T-helper 2 cell treated with Interferon-gamma antibody and Interleukin-4, amounts not matched to agents 5 μg/mL and 100 μg/mL, for 36 hours (primary cell): ENCODE measurements around the gene CASR.

Experiments
- DNase-seq: peaks from one replicate; pipeline ENCODE4 v3.0.0; 2021; ENCODE audit warnings: low spot score
- H3K27ac Mint-ChIP-seq: one replicate; pipeline ENCODE4 v1.8.0; 2021; ENCODE audit warnings: mild to moderate bottlenecking, mixed read lengths
- H3K27me3 Mint-ChIP-seq: one replicate; pipeline ENCODE4 v1.8.0; 2021; ENCODE audit warnings: low read depth, mixed read lengths
- H3K36me3 Mint-ChIP-seq: one replicate; pipeline ENCODE4 v1.8.0; 2021; ENCODE audit warnings: low read depth, mixed read lengths
- H3K4me1 Mint-ChIP-seq: one replicate; pipeline ENCODE4 v1.8.0; 2021; ENCODE audit warnings: low read depth, mixed read lengths
- H3K4me3 Mint-ChIP-seq: one replicate; pipeline ENCODE4 v1.8.0; 2022; ENCODE audit warnings: mild to moderate bottlenecking, moderate library complexity, mixed read lengths
- H3K9me3 Mint-ChIP-seq: one replicate; pipeline ENCODE4 v1.8.0; 2021; ENCODE audit warnings: mixed read lengths

CASR gene

DNA sequence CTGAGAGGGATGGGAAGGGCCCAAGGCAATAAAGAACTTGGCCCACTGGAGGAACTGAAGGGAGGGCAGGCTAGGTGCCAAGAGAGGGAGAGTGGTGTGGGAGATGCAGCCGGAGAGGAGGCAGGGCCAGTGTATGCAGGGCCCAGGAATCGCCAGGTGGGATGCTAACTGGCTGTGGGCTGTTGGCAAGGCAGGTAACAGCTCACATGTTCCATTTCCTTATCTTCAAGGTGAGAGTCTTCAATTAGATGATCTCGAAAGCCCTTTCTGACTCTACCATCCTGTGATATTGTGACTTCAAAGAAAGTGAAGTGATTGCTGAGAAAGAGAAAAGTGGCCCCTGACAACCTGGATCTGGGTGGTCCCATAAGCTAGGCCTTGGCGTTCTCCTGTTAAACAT is 49.0 kb downstream of the CASR start:
- H3K27ac Mint-ChIP-seq, result peak overlapping the region; percentile 77
- no peaks in the 10 kb centered on the region for H3K36me3 Mint-ChIP-seq
- H3K4me3 Mint-ChIP-seq, result peak overlapping the region; percentile 7
- no peaks in the 10 kb centered on the region for H3K9me3 Mint-ChIP-seq
- H3K27me3 Mint-ChIP-seq, result peaks cover 3% of the 10 kb centered on the region
- DNase-seq, result no peak
- H3K4me1 Mint-ChIP-seq, result peaks cover 18% of the 10 kb centered on the region

DNA sequence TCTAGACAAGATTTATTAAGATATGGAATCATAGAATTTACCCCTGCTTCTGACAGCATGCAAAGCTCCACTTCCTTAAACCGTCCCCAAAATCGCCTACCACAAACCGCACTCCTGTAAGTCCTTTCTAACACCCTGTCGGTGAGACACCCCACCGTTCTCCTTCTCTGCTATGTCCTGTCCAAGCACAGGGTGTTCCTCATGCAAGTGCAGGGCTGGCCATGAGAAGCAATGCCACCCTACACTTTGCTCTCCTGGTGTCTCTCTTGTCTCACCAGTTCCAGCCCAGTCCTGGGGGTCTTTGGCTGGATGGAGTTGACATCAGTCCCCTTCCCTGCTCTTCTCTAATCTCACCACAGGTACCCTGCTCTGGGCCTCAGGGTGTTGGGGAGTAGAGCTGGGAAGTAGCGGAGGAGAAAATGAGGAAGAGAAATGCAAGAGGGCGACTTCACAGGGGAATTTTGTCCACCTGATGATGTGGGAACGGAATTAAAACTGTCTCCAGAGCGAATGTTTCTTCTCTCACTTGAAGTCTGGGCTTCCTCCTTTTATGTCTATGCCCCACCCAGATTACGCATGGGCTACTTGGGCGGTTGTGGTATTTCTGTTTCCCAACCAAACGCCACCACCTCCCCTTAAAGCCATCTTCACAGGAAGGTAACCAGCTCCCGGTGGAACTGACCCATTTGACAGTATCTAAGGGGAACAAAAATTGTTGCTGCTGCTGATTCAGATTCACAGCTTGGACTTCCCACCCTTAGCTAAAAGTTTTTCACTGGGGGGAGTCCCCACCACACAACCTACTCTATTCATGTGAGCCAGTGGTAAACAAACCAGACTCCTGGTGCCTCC is 49.9 kb downstream of the CASR start:
- peak overlapping the region; percentile 77 for H3K27ac Mint-ChIP-seq
- H3K9me3 Mint-ChIP-seq, result no peaks in the 10 kb centered on the region
- no peak for DNase-seq
- H3K36me3 Mint-ChIP-seq, result no peaks in the 10 kb centered on the region
- H3K4me3 Mint-ChIP-seq, result peak overlapping the region; percentile 72
- peaks cover 18% of the 10 kb centered on the region for H3K4me1 Mint-ChIP-seq
- peaks cover 3% of the 10 kb centered on the region for H3K27me3 Mint-ChIP-seq

DNA sequence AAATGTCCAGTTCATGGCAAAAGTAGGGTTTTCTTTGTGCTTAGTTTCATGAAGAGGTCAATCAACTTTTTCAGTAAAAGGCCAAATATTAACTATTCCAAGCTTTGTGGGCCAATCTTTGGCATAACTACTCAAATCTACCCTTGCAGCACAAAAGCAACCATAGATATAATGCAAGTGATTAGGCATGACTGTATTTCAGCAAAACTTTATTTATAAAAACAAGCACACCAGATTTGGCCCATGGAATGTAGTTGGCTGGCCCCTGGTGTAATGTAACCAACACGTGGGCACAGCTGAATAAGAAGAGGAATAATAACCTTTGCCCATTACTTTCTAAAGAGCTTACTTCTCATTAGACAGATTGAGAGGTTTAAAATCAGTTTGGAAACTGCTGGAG is 50.6 kb downstream of the CASR start:
- DNase-seq, result no peak
- Mint-ChIP-seq H3K4me3 (no peak overlapping the region), H3K9me3 (no peaks in the 10 kb centered on the region), H3K4me1 (peaks cover 18% of the 10 kb centered on the region), H3K27me3 (peaks cover 4% of the 10 kb centered on the region), H3K27ac (no peak overlapping the region), H3K36me3 (no peaks in the 10 kb centered on the region)

DNA sequence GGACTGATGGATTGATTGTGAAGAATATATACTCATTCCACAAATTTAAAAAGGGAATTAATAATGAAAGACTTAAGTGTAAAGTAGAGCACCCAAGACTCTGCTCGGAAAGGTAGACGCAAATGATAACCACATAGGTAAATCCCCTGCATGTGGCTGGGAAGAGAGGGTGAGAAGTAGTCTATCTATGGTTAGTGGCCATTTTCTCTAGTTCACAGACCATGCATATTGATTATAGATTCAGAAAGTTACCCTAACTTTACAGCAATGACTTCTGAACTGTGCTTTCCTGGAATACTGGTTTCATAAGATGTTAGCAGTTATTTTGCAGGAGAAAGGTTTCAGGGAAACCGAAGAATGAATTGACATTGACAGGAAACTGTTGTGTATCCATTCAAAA is 51.7 kb downstream of the CASR start:
- DNase-seq, result no peak
- Mint-ChIP-seq H3K4me1 (peaks cover 18% of the 10 kb centered on the region), H3K9me3 (no peaks in the 10 kb centered on the region), H3K4me3 (no peak overlapping the region), H3K27me3 (peaks cover 9% of the 10 kb centered on the region), H3K27ac (no peak overlapping the region), H3K36me3 (no peaks in the 10 kb centered on the region)

DNA sequence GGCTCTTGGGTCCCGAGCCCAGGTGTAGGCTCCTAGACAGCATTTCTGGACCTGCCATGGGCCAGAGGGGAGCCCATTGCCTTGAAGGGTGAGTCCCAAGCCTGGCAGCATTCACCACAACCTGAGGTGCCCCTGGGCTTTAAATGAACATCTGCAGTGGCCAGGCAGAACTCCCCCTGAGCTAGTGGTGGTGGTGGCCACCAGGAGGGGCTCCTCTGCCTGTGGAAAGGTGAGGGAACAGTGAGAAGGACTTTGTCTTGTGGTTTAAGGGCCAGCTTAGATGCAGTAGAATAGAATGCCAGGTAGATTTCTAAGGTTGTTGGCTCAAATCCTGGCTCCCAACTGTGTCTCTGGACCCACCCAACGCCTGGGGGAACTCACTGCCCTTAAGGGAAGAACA is 55.6 kb downstream of the CASR start:
- H3K4me3 Mint-ChIP-seq, result no peak overlapping the region
- peaks cover 42% of the 10 kb centered on the region for H3K27me3 Mint-ChIP-seq
- H3K4me1 Mint-ChIP-seq, result no peaks in the 10 kb centered on the region
- DNase-seq, result no peak
- no peaks in the 10 kb centered on the region for H3K36me3 Mint-ChIP-seq
- no peaks in the 10 kb centered on the region for H3K9me3 Mint-ChIP-seq
- H3K27ac Mint-ChIP-seq, result no peak overlapping the region

DNA sequence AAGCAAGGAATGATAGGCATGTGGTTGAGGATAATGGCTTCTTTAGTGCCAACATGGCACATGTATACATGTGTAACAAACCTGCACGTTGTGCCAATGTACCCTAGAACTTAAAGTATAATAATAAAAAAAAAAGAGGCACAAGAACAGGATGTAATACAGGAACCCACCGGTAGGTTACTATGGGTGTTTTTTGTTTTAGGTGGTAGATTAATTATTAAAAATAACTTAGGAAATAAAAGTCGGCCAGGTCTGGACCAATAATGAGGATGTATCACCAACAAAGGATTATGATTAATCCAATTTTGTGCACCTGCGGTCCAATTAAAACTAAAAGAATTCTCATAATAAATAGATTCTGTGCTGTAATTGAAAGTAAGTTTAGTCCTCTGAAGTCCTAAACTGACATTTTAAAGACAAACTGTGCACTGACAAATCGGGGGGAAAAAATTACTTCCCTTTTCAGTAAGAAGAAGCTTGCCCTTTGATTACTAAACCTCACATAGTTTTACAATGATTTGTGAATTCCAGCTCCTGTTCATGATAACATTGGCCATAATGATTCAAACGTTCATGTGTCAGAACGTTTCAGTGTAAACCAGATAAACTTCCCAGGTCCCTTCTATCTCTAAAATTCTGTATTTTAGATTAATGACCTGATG is 62.2 kb downstream of the CASR start:
- Mint-ChIP-seq H3K4me3 (peak overlapping the region; percentile 77), H3K36me3 (no peaks in the 10 kb centered on the region), H3K27me3 (peaks cover 36% of the 10 kb centered on the region), H3K4me1 (peaks cover 21% of the 10 kb centered on the region), H3K9me3 (no peaks in the 10 kb centered on the region), H3K27ac (peak overlapping the region; percentile 34)
- no peak for DNase-seq

DNA sequence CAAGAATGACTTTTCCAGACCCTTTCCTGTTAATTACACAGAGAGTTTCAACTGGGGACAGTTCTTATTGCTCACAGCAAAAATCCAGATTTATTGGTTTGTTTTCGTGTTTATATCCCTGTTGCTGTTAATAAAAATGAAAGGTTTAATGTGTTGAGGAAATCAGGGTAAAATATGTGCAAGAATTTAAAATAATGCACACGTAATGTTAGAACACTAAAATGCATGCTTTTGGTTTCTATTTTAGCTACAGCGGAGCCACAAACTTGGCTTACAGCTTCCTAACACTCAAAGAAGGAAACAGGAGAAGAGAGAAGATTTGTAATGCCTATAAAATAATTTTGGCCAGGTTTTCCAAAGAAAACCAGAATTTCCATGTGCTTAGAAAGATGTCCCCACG is 62.7 kb downstream of the CASR start:
- H3K4me3 Mint-ChIP-seq, result peak overlapping the region; percentile 77
- peak overlapping the region; percentile 34 for H3K27ac Mint-ChIP-seq
- no peak for DNase-seq
- H3K36me3 Mint-ChIP-seq, result no peaks in the 10 kb centered on the region
- H3K9me3 Mint-ChIP-seq, result no peaks in the 10 kb centered on the region
- H3K27me3 Mint-ChIP-seq, result peaks cover 34% of the 10 kb centered on the region
- peaks cover 21% of the 10 kb centered on the region for H3K4me1 Mint-ChIP-seq

DNA sequence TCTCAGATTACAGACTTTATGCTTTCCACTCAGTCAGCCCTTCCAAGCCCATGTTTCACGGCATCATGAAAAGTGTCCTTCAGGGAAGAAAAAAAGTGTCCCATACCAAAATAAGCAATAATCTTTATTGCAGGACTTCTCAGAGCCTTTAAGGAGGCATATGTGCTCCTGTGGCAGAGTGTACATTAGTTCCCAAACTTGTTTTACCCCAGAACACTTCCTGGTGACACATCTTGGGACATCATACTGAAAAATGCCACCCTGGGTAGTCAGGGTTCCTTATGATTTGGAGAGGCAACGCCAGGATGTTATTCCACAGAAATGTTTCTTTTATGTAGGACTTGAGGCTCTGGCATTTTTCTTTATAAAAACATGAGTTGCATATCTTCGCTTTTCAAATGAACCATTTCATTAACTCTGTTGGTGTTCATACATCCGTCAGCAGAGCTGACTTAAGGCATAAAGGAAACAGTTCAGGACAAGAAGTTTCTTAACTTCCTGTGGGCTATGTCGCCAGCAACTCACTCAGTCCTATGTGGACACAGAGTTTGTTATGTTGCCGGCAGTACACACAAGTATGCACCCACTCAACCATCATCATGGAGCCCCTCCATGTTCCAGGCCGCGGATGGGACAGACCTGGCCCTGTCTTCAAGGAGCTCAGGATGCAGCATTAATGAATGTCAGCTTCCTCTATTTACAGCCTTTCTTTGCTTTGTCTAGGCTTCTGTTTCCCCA is 63.8 kb downstream of the CASR start:
- Mint-ChIP-seq H3K27me3 (peaks cover 24% of the 10 kb centered on the region), H3K4me1 (peaks cover 21% of the 10 kb centered on the region), H3K4me3 (no peak overlapping the region), H3K27ac (no peak overlapping the region), H3K36me3 (no peaks in the 10 kb centered on the region), H3K9me3 (no peaks in the 10 kb centered on the region)
- DNase-seq, result no peak

DNA sequence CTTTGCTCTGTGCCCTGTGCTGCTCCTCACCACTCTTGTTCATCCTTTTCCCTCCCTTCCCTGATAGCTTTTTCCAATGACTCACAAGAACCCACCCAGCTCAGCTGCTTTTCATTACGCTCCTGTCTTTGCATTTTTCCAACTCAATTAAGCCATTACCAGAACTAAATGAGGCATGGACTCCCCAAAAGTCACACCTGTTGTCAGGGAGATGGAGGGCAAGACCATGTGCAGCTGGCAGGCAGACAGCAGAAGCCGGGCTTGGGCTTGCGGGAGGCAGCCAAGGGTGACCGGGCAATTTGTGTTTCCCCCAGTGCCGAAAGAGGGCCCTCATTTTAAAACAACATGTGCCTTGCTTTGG is 64.3 kb downstream of the CASR start:
- Mint-ChIP-seq H3K27me3 (peaks cover 20% of the 10 kb centered on the region), H3K4me1 (peaks cover 21% of the 10 kb centered on the region), H3K27ac (no peak overlapping the region), H3K36me3 (no peaks in the 10 kb centered on the region), H3K9me3 (no peaks in the 10 kb centered on the region), H3K4me3 (no peak overlapping the region)
- DNase-seq, result no peak

DNA sequence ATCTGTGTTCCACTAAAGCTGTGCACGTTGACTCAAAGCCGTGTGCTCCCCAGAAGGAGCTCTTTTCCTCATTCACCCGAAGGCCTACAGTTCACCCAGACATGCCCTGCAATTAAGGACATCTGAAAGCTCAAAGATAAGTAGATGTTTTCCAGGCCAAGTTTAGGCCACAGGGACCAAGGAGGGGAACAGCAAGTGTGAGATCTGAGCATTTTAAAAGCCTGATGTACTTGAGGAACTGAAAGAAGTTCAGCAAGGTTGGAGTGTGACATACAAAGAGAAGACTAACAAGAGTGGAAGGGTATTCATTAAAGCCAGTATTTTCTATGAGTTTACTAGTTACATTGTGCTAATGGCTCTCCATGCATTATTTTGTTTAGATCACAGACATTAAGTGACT is 68.0 kb downstream of the CASR start:
- peaks cover 9% of the 10 kb centered on the region for H3K27me3 Mint-ChIP-seq
- DNase-seq, result no peak
- no peak overlapping the region for H3K4me3 Mint-ChIP-seq
- H3K4me1 Mint-ChIP-seq, result peaks cover 21% of the 10 kb centered on the region
- H3K9me3 Mint-ChIP-seq, result no peaks in the 10 kb centered on the region
- H3K27ac Mint-ChIP-seq, result no peak overlapping the region
- H3K36me3 Mint-ChIP-seq, result no peaks in the 10 kb centered on the region

DNA sequence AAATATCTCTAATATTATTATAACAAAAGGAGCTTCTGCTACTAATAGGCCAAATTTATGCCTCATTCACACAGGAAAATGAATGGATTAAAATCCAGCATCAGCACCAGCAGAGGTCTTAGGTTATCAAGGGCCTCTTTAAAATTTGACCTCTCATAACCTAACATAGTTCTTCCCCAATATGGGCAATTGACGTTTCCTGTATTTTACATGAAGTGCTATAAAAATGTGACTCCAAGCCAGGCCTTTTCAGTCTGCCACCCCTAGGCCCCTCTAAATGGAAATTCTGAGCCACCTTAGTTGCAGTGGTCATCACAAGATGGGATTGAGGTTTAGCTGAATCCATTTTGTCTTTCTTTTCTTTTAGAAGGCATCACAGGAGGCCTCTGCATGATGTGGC is 70.1 kb downstream of the CASR start:
- Mint-ChIP-seq H3K27me3 (peaks cover 9% of the 10 kb centered on the region), H3K4me1 (peaks cover 15% of the 10 kb centered on the region), H3K9me3 (no peaks in the 10 kb centered on the region), H3K27ac (no peak overlapping the region), H3K36me3 (no peaks in the 10 kb centered on the region), H3K4me3 (no peak overlapping the region)
- DNase-seq, result no peak

DNA sequence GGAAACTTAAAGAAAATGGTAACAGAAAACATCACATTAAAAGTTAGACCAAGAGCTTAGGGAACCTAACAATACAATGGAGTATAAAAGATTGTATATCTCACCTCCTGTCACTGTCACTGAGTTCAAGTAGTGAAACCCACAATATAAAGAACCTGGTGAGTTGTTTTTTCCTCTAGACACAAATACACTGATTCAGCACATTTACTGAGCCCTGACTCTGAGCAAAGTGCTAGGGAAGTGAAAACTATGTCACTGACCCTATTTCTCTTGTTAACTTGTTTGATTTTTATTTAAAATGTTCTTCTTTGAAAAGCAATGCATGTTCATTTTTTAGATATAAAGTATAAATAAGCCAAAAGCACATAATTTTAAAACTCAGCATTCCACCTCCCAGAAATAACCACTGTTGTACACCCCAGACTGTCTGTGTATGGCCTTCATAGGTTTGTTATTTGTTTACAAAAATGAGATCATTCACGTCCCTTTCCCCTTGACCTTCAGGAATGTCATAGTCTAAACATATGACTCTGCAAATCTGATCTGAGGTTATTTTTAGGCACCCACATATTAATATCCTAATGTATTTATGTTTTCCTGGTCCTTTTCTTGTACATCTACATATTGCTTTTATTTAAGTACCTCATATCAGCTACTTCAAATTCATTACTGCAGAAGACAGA is 72.4 kb downstream of the CASR start:
- no peaks in the 10 kb centered on the region for H3K36me3 Mint-ChIP-seq
- H3K9me3 Mint-ChIP-seq, result no peaks in the 10 kb centered on the region
- no peak for DNase-seq
- peaks cover 1% of the 10 kb centered on the region for H3K27me3 Mint-ChIP-seq
- H3K4me3 Mint-ChIP-seq, result no peak overlapping the region
- H3K27ac Mint-ChIP-seq, result no peak overlapping the region
- peaks cover 17% of the 10 kb centered on the region for H3K4me1 Mint-ChIP-seq

DNA sequence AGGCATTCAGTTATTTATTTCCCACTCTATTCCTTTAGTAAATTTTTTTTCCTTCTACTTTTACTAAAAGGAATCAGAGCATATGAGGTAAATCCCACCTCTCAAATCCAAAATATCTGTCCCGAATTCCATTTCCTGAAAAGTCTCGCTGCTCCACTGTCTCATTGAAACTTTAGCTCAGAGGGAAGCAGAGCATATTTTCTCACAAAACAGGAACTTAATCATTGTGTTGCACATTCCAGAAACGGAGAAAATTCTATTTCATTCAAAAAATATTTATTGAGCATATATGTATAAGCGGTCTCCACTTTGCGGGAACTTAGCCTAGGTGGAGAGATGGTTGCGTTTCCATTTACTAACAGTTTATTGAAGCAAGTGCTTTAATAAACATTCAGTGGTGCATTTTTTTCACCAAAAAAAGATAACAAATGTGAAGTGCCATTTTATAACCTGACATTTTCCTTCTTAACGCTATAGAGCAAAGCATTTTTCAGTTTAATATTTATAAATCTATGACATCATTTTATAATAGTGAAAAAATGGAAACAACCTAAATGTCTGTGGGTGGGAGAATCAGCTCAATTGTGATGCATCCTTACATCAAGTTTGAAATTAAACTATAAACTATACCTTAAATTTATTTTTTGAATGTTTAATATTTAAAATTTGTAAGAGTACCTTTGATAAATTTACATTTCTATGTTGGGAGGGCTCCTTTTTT is 74.3 kb downstream of the CASR start:
- H3K4me3 Mint-ChIP-seq, result no peak overlapping the region
- no peaks in the 10 kb centered on the region for H3K9me3 Mint-ChIP-seq
- H3K27me3 Mint-ChIP-seq, result peaks cover 3% of the 10 kb centered on the region
- no peaks in the 10 kb centered on the region for H3K36me3 Mint-ChIP-seq
- H3K4me1 Mint-ChIP-seq, result peaks cover 17% of the 10 kb centered on the region
- no peak overlapping the region for H3K27ac Mint-ChIP-seq
- no peak for DNase-seq
